GM18498 (cell line): Measurements from ENCODE around the gene TAC4.

ENCODE experiments used
- ATAC-seq: cut with Tn5 transposase; IDR thresholded peaks from one replicate; pipeline ENCODE4 v1.9.1; 2021; ENCODE audit warnings: mild to moderate bottlenecking, moderate library complexity; ENCODE audit not compliant: unreplicated experiment

Gene TAC4

DNA sequence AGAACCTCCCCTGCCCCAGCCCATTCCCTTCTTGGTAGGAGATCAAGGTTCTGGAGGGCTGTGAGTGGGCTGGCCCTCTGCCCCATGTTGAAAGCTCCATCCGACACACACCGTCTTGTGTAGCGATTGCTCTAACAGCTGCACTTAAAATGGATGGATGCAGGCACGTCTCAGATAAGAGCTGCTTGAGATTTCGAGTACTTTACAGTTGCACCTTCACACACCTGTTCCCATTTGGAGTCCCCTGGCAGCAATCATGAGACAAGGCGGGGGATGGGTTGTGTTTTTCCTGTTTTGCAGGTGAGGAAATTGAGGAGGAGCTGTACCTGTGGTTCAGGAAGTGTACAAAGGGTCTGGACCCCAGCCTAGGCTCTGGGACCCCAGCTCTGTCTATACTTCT is 25.6 kb upstream of the TAC4 start:
- ATAC-seq = no peak

DNA sequence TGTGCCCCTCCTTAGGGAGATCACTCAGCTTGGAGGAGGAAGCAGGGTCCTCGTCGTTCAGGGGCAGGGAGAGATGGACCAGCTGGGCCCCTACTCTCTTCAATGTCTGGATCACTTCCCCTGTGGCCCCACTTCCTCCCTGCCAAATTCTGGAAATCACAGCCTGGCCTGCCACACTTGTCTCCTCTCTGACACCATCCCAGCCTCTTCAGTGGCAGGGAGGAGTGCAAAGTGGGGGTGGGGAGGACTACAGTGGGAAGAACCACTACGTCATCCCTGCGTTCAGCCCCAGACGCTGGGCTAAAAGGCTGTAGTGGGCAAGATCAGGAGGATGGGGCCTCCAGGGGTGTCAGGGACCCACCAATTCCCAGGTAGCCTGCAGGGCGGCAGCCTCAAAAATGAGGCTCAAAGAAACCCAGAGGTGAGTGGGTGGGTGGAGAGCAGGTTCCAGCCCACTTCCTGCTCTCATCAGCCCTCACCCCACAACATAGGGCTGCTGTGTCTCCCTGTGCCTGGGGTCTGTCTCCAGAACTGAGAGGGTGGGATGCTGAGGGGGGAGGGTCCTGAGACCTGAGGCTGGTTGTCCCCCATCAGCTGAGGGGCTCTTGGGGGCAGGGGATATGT is 25.0 kb upstream of the TAC4 start:
- ATAC-seq = no peak

DNA sequence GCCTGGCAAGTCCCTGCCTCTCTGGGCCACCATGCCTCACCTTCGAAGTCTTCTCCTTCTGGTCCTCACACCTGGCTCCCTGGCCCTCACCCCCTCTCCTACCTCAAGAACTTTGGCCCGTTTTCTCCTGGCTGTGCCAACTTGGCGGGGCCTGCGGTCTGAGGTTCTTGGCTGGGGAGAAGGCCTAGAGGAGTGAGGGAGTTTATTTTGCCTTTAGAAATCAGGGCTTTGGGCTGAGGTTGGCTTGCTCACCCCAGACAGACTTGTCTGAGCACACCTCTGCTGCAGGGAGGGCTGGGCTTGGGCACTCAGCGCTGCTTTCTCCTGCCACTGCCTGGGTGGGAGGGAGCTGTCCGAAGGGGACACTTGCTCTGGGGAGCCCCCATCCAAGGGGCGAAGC is 23.3 kb upstream of the TAC4 start:
- no peak for ATAC-seq

DNA sequence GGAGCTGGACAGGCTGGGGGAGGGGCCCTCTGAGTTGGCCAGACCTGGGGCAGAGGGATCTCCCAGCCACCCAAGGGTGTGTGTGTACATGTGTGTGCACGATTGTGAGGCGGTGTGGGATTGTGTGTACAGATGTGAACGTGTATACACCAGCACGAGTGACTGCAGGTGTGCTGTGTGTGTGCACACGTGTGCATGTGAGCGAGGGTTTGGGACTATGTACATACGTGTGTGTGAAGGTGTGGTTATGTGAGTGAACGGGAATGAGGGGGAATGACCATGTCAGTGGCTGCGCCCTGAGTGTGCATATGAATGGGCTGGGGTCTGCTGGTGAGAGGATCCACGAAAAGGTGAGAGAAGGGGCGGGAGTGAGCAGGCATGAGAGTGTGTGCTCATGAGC is 22.4 kb upstream of the TAC4 start:
- ATAC-seq = no peak

DNA sequence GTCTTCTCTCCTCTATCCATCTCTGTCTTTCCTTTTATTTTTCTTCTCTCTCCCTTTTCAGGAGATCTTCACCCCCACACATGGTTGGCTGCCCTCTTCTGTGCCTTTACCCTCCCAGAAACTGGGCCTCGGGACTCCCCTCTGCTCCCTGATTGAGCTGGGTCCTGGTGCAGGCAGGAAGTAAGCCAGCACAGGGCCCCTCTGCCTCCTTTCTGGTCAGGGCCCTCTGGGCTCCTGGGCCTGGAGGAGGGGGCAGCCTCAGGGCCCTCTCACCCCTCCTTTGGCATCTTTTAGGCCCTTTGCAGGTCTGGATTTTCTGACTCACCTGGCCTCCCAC is 21.1 kb upstream of the TAC4 start:
- ATAC-seq = no peak

DNA sequence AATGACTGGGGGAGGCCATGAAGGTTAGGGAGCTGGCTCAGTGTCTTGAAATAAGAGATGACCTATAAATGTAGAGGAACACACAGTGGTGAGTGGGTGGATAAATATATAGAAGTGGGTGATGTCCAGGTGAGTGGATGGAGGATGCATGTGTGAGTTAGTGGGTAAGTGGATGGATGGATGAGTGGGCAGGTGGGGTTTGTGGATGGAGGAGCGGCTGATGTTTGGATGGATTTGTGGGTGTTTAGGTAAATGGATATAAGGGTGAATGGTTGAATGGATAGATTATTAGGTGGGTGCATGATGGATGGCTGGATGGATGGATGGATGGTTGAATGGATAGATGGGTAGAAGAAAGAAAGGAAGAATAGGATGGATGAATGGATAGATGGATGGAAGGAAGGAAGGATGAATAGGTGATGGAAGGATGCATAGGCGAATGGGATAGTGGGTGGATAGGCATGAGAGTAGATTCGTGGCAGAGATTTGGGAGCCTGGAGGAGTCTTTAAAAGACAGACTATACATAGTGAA is 19.1 kb upstream of the TAC4 start:
- ATAC-seq = no peak

DNA sequence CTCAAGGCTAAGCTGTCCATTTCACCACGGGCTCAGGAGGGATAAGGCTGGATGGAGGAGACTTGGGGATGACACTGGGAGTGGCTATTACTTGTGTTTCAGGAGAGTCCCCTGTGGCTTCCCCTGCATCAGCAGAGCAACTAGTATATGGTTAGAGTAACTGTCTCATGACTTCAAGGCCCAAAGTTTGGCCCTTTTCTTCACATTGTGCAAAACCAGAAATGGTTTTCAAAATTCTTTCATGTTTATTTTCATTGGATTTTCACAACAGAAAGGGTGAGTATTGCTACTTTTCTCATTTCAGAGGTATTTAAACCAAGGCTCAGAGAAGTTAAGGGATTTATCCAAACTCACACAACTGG is 18.1 kb upstream of the TAC4 start:
- no peak for ATAC-seq

DNA sequence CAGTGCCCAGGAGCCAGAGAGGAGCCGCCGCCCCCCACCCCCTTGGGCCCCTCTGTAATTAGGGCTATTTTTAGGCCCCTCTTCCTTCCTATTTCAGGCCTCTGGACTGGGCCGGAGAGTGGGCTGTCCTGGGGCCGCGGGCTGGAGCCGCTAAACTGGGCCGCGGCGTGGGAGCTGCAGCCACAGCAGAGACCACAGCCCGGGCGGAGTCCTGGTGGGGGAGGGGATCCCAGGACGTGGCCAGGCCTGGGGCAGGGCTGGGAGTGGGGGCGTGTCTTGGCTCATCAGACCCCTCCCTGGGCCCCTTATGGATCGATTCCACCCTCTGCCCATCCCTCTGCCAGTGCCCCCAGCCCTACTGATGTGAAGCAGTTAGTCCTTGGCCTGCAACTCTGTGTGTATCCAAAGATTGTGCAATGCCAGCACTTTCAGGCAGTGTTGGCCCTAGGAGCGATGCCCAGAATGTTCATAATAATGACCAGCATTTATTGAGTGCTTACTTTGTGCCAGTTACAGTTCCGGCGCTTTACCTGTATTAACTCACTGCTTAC is 15.0 kb upstream of the TAC4 start:
- ATAC-seq = no peak

DNA sequence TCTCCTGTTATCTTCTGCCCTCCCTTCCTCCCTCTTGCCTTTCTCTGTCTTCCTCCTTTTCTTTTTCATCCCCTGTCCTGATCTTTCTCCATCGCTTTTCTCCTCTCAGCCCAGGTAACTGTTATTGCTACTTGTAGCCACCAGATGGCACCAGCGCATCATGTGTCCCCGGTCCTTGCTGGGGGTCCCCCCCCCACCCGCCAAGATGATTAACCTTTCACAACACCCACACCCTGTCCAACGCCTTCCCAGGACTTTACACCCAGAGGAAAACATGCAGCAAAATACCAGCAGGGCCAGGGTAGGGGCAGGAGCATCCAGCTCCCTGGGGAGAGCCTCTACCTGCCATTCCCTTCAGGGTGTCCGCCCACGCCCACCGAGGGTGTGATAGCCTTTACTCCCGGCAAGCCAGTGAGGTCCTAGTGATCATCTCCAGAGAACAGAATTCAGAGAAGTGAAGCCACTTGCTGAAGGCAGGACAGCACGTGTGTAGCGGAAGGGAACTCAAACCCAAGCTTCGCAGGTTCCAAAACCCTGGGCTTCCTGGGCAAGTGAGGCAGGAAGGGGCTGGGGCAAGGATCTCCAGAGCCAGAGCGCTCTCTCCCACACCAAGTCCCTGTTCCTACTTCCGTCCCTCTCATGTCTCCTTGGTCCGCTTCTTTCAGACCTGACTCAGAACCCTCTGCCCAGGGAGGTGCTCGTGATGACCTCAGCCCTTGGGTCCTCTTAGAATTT is 13.4 kb upstream of the TAC4 start:
- no peak for ATAC-seq

DNA sequence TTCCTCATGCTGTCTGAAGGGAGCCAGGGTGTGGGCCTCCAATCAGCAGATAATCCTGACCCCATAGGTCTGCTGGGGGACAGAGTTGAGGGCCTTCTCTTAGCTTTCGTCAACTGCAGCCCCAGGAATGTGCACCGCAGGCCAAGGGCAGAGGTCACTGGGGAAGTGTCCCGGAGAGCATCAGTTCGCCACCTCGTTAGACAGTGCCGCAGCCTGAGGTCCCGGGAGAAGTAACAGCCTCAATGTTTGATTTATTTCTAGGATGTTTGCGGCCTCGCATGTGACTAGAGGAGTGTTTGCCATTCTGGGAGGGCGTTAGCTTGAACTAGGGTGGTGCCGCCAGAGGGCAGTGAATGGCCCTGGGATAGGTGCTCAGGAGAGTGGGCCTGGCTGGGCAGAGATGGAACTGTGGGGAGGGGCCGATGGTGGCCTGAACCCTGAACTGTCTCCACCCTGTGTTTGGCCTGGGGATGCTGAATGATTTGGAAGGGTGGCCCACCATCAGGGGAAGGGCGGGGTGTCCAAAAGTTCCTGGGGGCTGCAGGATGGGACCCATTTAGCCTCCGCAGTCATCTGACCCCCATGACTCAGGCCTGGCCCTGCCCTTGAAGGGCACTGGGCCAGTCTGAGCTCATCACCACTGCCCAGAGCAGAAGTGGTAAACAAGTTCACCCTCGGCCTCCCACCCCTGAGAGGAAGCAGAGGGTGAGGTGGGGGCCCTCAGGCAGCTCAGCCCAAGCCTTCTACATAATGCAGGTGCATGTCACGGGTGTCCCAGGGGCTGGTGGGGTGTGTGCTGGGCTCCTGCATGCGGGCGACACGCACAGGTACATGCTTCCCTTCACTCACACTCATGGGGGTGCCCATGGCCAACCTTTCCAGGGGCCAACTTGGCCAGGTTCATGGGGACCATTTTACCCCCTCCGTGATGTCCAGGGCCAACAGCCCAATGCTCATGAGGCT is 12.4 kb upstream of the TAC4 start:
- ATAC-seq = no peak

DNA sequence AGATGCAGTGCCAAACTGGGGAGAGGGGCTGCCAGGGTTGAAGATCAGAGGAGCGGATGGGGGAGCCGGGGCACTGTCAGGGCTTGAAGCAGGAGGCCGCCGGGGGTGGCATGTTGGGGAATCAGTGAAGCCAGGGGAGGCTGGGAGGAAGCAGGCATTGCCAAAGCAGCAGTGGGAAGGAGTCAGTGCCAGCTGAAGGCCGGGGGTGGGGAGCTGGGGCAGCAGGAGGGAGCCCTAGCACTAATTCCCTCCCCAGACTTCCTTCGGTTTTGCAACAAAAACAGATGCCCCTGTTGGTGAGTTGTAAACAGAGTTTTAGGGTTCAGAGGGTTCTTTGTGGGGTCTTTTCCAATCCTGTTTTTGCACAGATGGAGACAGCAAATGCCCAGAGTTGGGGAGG is 10.9 kb upstream of the TAC4 start:
- no peak for ATAC-seq

DNA sequence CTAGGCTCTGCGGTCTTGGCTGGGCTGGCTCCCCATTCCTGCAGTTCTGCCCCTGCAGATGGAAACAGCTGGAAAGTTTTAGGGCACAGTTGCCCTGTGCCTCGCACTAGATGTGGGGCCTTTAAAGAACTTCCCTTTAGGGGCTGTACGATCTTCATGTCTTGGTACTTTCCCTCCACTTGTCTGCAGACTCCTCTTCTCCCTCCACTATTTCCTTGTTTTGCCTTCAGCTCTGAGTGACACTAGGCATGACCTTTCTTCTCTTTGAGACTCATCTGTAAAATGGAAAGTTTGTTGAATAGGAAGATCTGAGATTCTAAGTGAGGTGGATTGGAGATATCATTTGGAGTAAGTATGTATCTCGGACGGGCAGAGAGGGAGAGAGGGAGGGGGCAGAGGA is 6.3 kb upstream of the TAC4 start:
- ATAC-seq = no peak

DNA sequence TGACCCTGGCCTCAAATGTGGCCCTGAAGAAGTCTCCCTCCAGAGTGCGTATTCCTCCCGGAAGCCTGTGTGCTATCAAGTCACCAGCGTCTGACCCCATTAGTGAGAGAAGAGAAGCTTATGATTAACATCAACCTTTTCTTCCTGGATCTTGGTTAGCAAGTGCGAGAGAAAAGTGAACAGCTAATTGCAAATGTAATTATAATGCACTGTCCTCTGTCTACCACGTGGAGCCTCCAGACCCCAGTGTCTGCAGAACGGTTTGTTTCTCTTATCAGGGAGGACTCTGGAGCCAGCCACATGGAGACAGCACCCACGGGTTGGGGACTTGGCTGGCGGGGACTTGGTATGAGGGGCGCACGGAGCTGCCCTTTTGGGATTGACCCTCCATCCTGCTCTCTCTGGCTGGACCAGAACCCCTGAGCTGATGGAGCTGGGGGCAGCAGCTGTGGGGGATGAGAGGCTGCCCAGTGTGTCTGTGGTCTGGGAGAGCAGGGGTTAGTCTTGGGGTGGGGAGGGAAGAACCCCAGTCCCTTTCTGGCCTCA is 5.7 kb upstream of the TAC4 start:
- ATAC-seq = no peak

DNA sequence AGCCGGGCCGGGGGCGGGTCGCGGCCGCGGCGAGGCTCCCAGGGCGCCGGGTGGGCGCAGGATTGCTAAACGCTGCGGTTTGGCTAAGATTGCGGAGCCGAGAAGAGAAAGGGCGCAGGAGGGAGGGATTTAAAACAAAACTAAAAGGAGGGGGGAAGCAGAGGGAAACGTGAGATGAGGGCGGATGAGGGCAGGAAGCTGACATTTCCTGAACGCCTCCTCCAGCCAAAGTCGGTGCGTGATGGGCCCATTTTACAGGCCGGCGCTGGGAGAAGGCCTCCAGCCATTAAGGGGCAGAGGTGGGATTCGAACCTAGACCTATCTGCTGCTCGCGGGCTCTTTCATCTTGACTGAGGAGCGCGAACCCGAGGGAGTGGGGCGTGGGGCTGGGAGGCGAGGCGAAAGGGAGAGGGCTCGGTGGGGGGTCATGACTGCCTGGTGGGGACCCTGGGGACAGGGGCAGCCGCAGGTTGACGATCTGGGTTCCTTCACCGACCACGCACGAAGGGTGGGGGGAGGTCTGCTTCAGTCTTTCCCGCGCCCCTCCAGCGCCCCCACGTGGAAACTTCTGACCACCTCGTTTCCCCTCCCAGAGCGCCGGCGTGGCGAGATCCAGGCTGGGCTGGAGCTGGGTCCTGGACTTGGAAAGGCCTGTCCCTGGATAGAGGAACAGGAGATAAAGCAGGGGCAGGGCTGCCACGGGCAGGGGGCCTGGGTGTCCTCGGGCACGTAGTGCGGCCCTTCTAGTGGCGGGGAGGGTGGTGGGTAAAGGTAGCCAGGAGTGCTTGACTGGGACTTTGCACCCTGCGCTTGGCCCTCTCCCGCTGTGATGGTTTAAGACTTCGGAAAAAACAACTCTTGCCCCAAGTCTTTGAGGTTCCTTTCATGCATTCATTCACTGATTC is 3.8 kb upstream of the TAC4 start:
- ATAC-seq = no peak

DNA sequence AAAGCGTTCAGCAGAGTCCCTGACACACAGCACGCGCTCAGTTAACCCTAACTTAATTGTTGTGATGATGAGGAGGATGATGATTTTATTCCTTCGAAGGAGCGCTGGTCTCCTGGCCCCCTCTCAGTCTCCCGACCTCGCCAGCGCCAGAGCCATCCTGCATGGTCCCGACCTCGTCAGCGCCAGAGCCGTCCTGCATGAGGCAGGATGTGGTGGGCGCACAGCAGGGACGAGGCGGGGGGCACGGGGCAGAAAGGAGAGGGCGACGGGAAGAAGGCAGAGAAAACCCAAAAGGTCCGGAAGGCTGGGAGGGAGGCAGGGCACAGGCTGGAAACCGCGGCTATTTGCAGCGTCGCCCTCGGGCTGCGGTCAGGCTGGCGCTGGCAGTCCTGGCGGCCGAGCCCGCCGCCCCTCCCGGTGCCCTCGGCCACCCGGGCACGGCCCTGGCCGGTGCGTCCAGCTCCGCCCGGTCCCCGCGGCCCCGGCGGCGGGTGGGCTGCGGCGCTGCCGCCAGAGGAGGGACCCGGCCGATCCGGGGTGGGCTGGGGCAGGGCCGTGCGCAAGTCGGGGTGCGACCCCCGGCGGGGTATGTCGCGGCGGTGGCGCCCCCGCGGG is 3.0 kb upstream of the TAC4 start:
- ATAC-seq = no peak

DNA sequence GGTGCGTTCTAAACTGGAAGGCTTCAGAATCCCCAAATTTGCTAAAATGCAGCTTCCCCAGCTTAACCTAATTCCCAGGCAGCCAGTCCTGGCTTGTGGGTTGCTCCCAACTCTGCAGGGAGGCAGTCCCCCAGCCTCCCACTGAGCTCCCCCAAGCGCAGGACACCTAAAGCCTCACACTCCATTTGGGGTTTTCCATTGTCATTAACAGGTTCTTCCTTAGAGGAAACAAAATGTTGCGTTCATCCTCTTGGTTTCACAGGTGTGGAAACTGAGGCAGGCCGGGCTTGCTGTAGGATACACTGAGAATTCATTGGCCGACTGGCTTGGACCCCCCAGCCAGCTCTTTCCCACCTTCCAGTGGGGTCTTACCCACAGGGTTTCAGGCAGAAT is 2.3 kb upstream of the TAC4 start:
- no peak for ATAC-seq

DNA sequence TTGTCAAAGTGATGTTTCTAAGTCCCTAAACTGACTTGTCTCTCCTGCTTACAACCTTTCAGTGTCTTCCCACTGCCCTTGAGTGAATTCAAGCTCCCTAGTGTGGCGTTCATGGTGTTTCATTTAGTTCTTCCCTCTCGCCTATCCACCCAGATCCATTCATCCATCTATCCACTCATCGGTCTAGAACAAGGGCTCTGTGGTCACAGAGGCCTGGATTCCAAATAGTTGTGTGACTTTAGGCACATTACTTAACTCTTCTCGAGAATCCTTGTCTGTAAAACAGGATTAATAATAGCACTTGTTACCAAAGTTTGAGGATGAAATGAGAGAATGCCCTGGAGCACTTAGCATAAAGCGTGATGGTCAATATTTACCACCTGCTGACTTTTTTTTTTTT is 870 bp upstream of the TAC4 start:
- ATAC-seq = no peak

DNA sequence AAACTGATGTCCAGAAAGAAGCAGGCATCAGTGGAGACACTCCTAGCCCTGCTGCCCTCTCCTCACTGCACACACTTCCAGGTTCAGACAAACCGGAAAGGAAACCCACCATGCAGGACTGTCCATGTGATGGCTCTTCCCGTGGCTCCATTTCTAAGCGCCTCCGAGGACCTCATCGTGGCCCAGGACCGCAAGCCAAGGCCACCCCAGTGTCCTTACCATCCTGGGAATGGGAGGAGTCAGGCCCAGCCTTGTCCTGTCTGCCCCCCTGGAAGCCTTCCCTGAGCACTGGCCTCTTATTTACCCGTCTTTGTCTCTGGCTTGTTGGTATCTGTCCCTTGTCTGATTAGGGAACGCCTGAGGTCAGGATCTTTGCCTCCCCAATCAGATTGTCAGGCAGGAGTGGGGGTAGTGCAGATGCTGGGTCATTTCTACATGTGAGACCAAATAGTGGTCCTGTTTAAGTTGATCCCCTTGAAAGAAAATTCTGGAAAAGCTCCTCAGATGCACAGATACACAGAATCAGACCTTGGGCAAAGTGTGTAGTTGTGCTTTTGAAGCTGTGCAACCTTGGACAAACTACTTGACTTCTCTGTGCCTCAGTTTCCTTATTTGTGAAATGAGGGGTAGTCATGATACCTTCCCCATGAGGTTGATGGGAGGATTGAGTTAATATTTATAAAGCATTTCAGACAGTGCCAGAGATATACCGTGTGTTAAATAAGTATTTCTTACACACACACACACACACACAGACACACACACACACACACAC is 744 bp downstream of the TAC4 start:
- ATAC-seq = no peak

DNA sequence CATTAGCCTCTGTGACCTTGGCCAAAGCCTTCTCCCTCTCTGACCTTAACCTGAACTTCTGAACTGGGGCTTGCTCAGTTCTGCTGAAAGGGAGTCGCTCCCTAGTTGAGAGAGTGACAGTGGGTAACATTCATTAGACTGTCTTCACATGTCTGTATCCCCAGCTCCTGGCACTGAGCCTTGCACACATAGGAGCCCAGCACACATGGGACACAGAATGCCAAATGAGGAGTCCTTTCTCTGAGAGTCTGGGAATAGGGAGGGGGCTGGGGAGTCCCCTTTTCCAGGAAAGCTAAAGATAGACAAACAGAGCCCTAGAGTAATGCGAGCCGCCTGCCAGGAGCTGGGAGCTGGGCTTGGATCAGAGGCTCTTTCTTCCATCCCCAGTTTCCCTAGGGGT is 2.5 kb downstream of the TAC4 start:
- ATAC-seq = no peak
